Left lobe of liver (tissue), 1 donor: ENCODE results near the gene FGF11. TPM values are rescaled to one million over a fixed set of nuclear protein-coding genes. Genes with fewer than 3 reads are reported as not detected.

ENCODE experiments used
- total RNA-seq: library from RNA; stranded (reverse); gene quantifications from one replicate; pipeline ENCODE4 v1.2.1, GENCODE V29; 2021
- donor health status: DM: no; HTN: yes; CAD: no.

FGF11 gene
- total RNA-seq, 1 donor from 2014 or later, result 0.86 TPM

Other genes starting within 250 kb of the FGF11 start
- gene DLG4, start 219.7 kb upstream of the FGF11 start, total RNA-seq, result 5.5 TPM
- 1,044 TPM for gene ACADVL, start 219.6 kb upstream of the FGF11 start, total RNA-seq
- 10.0 TPM for gene DVL2, start 205.0 kb upstream of the FGF11 start, total RNA-seq
- gene PHF23, start 200.1 kb upstream of the FGF11 start, total RNA-seq, result 16.5 TPM
- gene GABARAP, start 197.1 kb upstream of the FGF11 start, total RNA-seq, result 235 TPM
- gene CTDNEP1, start 187.8 kb upstream of the FGF11 start, total RNA-seq, result 35.1 TPM
- gene ELP5, start 187.3 kb upstream of the FGF11 start, total RNA-seq, result 27.5 TPM
- gene CLDN7, start 177.0 kb upstream of the FGF11 start, total RNA-seq, result 20.5 TPM
- gene SLC2A4, start 157.8 kb upstream of the FGF11 start, total RNA-seq, result 0.48 TPM
- gene YBX2, start 144.9 kb upstream of the FGF11 start, total RNA-seq, result 0.81 TPM
- 242 TPM for gene EIF5A, start 131.9 kb upstream of the FGF11 start, total RNA-seq
- gene GPS2, start 124.2 kb upstream of the FGF11 start, total RNA-seq, result 21.2 TPM
- 17.0 TPM for gene NEURL4, start 110.2 kb upstream of the FGF11 start, total RNA-seq
- gene ACAP1, start 103.0 kb upstream of the FGF11 start, total RNA-seq, result 3.4 TPM
- gene KCTD11, start 87.3 kb upstream of the FGF11 start, total RNA-seq, result 2.6 TPM
- gene TMEM95, start 84.4 kb upstream of the FGF11 start, total RNA-seq, result not detected
- 5.2 TPM for gene TNK1, start 58.4 kb upstream of the FGF11 start, total RNA-seq
- 7.0 TPM for gene PLSCR3, start 45.0 kb upstream of the FGF11 start, total RNA-seq
- 80.1 TPM for gene TMEM256, start 35.4 kb upstream of the FGF11 start, total RNA-seq
- gene NLGN2, start 31.7 kb upstream of the FGF11 start, total RNA-seq, result 3.9 TPM
- not detected for gene SPEM1, start 19.2 kb upstream of the FGF11 start, total RNA-seq
- not detected for gene SPEM2, start 13.9 kb upstream of the FGF11 start, total RNA-seq
- gene SPEM3, start 10.7 kb upstream of the FGF11 start, total RNA-seq, result not detected
- gene TMEM102, start 4.1 kb upstream of the FGF11 start, total RNA-seq, result 4.0 TPM
- 10.9 TPM for gene CHRNB1, start 5.5 kb downstream of the FGF11 start, total RNA-seq
- gene ZBTB4, start 40.1 kb downstream of the FGF11 start, total RNA-seq, result 7.9 TPM
- not detected for gene SLC35G6, start 41.9 kb downstream of the FGF11 start, total RNA-seq
- gene POLR2A, start 44.9 kb downstream of the FGF11 start, total RNA-seq, result 55.9 TPM
- gene TNFSF12, start 109.5 kb downstream of the FGF11 start, total RNA-seq, result 9.3 TPM
- 5.9 TPM for gene TNFSF13, start 119.2 kb downstream of the FGF11 start, total RNA-seq
- 14.1 TPM for gene SENP3, start 122.4 kb downstream of the FGF11 start, total RNA-seq
- gene CD68, start 140.1 kb downstream of the FGF11 start, total RNA-seq, result 44.2 TPM
- 49.4 TPM for gene MPDU1, start 144.3 kb downstream of the FGF11 start, total RNA-seq
- 0.20 TPM for gene SOX15, start 150.6 kb downstream of the FGF11 start, total RNA-seq
- 19.0 TPM for gene FXR2, start 175.4 kb downstream of the FGF11 start, total RNA-seq
- gene SAT2, start 188.3 kb downstream of the FGF11 start, total RNA-seq, result 100 TPM
- gene SHBG, start 190.6 kb downstream of the FGF11 start, total RNA-seq, result 4.6 TPM
- 1.3 TPM for gene ATP1B2, start 211.4 kb downstream of the FGF11 start, total RNA-seq
- gene TP53, start 248.0 kb downstream of the FGF11 start, total RNA-seq, result 13.6 TPM
- gene WRAP53, start 249.0 kb downstream of the FGF11 start, total RNA-seq, result 4.9 TPM